HG03342 (cell line): Measurements from ENCODE around the gene WIPF3.

Experiments used
- ATAC-seq: cut with Tn5 transposase; IDR thresholded peaks from one replicate; pipeline ENCODE4 v1.9.1; 2021; ENCODE audit warnings: mild to moderate bottlenecking, moderate library complexity; ENCODE audit not compliant: unreplicated experiment

Gene WIPF3

DNA sequence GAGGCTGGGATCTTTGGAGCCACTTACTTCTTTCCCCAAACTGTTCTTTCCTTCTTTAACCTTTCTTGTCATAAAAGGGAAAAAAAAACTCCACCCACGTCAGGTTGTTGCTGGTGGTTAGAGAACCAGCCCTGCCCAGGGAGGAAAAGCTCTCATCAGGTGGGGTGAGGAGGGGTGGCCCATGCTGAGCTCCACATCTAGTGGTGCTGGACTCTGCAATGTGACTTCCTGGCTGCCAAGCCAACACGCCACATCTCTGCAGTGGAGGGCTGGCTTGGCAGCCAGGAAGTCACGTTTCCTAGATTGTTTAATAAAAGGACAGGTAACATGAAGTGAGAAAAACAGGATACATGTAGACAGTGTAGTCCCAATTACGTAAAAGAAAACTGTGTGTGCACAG, 37.4 kb downstream of the WIPF3 start:
- no peak for ATAC-seq

DNA sequence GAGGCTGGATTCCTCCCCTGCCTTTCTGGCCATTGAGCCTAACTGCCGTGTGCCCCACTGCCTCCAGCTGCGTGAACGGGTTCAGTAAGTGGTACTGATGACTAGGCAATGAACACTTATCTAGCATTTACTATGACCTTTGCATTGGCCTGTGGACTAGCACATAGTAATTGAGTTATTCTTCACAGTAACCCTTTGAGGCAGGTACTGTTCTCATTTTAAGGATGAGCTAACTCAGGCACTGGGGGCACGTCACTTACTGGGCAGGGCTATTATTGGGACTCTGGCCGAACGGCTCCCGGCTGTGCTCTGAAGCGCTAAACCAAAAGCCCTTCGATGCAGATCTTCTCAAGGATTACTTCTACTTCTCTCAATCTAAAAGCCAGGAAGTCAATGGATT, 38.3 kb downstream of the WIPF3 start:
- ATAC-seq, result no peak

DNA sequence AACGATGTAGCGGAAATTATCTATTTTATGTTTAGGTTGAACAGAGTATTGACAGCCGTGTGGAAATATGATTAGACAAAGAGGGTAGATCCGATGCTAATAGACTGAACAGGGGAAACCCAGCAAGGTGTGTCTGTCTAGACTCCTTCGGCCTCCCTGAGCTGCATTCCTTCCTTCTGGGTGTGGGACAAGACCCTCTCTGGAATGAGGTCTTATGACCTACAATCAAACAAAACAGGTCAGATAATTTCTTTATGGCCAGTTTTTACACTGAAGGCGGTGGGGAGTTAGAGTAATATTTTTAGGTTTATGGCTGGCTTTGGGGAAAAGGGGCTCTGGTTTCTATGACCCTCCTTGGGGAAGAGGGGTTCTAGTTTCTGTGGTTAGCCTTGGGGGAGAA, 41.2 kb downstream of the WIPF3 start:
- ATAC-seq, result no peak

DNA sequence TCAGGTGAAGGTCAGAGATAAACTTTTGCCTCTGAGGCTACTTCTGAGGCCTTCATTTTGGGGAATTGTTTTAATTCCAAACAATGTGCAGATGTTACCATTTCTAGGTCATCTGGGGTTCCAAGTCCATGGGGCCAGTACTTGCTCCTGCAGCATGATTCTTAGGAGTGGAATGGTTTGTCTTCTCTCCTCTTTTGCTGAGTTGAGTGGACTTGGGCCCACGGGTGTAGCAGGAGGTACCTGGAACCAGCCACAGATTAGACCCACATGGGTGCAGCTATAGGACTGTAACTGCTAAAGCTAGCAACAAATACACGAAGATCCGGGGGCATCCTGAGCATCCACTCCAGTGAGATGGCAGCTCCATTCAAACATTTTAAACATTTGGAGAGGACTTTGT, 41.6 kb downstream of the WIPF3 start:
- ATAC-seq, result no peak

DNA sequence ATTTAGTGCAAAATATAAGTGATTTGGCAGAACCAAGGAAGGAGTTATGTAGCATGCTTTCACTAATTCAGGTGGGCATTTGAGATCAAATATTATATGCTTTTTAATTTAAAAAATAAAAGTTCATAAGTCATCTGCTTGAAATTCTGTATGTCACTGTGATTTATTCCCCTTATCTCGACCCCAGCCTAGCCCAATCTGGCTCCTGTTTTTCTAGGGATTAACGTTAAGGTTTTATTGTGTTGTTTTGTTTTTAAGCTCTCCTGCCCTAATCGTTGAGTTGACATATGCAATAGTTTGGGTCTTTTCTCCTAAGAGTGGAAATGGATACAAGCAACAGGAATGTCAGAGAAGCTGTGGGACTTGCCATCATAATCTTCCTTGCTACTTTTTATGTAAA, 42.6 kb downstream of the WIPF3 start:
- no peak for ATAC-seq

DNA sequence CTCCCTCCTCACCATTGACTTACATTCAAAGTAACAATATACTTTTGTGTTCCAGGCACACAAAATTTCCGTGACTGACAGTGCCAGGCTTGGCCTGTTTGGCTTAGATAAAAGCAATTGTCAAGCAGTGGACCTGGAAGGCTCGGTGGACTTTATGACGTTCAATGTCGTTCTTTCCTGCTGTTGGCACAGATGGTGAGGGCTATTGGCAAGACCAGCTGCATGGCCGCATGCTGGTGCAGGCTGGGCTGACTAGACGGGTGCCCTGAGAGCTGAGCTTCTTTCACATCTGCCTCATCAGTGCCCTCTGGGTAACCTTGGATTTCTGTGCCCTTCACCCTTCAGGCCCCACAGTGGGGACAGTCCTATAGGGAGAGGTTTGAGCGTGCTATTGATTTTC, 45.2 kb downstream of the WIPF3 start:
- ATAC-seq, result no peak

DNA sequence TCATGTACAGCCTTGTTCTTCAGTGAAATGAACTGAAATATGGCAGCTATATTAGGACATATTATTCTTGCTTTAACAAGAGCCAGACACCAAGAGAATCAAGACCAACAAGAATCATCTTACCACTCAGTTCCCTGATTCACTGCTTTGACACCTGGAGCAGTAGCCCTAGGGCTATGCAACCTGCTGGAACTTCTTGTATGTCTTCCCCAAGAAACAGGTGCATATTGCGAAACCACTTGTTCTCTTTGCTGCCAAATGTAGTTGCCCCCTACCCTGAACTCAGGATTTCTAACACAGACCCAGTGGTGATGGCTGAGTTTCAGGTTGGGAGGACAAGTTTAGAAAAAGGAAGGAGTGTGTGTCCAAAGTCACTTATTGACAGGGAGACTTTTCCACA, 46.1 kb downstream of the WIPF3 start:
- ATAC-seq, result no peak

DNA sequence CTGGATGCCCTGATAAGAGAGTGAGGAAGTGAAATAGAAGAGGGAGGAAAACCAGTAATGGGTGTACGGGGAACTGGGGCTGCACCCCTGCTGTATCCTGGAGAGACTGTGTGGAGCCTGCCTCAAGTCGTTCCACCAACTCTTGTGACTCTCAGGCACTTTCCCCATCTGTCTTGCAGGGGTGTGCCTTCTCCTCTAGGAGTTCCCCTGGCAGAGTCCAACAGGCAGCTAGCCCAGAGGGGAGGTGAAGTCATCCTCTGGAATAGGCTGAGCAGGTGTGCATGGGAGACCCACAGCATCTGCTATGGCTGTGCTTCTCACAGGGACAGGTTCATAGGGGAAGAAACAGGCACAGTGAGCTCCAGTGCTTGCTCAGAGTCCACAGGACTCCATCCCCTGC, 46.8 kb downstream of the WIPF3 start:
- no peak for ATAC-seq

DNA sequence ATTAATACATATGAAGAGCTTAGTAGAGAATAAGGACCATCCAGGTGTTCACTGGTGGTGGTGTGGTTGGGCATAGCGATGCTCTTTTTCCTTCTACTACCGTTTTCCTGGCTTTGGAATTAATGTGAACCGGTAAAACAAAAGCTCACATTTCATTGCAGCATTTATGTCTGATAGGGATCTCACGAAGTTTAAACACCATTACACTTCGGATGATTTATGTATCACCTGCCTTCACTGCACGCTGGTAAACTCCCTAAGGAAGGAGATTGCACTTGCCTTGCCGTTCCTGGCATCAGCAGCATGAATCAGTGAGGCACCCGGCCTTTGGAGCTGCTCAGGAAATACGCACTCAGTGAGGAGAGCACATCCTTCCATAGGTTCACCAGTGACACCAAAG, 47.5 kb downstream of the WIPF3 start:
- ATAC-seq, result no peak

DNA sequence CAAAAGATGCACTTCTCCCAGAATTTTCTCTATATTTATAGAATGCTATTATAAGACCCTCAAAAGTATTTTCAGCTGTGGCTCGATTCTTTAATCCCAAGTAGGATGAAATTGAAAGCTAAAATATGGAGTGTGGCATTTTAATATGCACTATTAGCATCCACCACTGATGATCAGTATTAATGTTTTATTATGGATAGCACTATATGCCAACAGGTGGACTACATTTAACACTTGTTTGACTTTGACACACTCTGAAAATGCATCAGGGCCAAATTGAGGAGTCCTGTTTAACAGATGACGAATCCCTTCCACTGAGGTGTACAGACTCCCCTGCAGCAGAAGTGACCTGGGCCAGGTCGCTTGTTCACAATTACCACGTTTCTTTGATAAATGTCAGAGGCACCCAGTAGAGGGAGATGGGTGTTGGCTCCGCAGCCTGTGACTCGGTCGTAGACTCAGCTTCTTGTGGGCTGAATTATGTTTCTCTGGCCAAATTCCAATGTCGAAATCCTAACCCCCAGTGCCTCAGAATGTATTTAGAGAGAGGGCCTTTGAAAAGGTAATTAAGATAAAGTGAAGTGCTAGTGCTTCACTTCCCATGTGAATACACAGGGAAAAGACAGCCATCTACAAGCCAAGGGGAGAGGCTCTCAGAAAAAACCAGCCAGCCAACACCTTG, 48.1 kb downstream of the WIPF3 start:
- ATAC-seq, result no peak

DNA sequence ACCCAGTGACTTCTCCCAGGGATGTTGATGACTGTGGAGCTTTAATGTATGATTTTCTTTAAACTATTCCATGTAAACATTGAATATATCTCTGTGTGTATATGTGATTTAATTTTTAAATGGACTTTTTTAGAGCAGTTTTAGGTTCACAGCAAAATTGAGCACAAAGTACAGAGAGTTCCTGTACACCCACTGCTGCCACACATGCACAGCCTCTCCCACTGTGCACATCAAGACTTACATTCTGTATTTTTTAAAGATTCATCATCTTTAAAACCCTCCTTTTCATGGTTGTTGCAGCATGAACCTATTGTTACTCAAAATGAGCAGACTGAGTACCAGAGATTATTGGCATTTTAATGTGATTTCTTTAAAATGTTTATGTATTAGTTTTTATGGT, 51.3 kb downstream of the WIPF3 start:
- no peak for ATAC-seq

DNA sequence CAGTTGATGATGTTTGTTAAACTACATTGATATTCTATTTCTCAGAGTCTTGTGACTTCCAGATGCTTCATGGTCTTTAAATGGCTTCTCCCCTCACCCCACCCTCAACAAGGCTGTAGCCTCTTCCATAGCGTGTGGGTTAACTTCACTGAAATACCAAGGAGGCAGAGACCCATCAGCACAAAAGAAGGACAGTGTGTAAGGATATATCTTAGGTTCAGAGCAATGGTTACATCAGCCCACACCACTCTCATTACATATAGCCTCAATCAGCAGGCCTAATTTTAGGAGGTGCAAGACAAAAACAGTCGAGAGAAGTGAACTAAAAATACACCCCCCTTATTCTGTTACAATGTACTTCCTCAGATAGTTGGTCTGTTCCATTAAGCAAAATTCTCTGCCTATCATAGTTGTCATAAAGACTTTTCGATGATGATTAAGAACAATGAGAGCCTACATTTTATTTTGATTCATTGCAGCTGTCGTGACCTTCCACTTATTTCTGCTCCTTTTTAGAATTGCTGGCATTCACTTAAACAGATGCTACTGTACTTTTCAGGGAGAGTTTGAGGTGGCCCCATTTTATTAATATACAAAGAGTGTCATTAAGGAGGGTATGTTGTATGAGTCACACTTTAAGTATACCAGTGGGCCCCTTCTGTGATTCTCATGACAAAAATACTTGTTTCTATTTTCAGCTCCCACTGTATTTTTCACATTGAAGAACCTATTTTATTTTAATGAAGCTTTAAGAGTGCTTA, 52.1 kb downstream of the WIPF3 start:
- ATAC-seq, result no peak

DNA sequence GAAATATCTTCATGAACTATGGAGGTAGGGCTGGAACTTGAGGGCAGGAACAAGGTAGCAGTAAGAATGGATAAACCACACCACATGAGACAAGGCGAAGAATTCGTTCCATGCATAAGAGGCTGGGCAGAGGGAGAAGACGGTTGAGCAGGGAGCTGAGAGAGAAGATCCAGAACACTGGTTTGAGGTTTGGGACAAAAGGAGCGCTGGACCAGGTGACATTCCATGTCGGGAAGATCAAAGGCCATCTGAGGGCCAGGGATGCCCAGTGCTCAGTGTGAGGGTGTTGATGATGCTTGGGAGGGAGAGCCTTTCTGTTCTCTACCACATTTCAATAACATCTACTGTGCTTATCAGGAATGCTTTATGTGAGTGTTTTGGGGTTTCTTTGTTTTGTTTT, 52.8 kb downstream of the WIPF3 start:
- no peak for ATAC-seq

DNA sequence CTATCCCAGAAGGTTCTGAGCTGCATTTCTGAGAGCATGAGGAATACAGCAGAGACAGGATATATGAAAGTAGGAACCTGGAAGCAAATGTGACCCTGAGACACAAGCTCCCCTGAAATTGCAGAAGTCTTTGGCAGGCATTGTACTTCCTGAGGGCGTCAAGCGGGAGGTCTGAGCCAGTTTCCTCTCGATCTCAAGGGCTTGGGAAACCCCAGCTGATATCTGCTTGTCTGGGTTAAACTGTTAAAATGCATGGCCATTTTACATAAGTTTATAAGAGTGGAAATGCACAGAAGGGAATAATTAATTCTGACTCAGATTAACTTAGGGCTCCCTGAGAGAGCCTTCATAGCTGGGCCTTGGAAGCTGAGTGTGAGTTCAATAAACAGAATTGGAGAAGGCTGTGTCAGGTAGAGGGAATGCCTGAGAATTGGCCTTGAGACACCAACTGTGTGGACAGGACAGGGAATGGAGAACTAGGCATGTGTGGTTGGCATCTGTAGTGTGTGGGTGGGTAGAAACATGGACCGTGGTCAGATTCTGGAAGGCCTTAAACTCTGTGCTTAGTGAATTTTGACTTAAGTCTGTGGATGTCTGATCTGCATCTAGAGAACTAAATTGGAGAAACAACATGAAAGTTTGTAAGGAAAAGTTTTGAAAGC, 53.3 kb downstream of the WIPF3 start:
- no peak for ATAC-seq

DNA sequence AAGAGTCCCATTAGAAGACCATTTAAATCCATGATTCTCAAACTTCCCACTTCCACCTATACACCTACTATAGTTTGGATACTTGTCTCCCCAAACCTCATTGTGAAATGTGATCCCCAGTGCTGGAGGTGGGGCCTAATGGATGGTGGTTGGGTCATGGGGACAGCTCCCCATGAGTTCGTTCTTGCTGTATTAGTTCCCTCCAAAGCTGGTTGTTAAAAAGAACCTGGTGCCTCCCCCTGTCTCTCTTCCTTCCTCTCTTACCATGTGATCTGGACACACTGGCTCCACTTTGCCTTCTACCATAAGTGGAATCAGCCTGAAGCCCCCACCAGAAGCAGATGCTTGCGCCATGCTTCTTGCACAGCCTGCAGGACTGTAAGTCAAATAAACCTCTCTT, 53.9 kb downstream of the WIPF3 start:
- no peak for ATAC-seq

DNA sequence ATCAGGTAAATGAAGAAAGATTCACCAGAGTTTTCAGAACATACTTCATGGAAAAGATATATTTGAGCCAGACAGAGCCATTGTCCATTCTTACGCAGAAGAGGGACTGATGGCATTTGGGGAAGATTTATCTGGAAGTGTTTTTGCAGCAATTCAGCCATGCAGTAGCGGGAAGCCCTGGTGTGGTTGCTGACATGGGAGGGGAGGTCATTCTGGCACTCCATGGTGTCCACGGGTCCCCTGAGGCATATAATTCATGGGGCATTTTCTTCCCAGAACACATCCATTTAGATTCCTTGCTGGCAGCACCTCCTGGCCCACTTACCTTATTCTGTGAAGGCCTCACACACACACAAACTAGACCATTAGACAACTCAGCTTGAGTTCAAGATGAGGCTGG, 55.6 kb downstream of the WIPF3 start:
- ATAC-seq, result no peak

DNA sequence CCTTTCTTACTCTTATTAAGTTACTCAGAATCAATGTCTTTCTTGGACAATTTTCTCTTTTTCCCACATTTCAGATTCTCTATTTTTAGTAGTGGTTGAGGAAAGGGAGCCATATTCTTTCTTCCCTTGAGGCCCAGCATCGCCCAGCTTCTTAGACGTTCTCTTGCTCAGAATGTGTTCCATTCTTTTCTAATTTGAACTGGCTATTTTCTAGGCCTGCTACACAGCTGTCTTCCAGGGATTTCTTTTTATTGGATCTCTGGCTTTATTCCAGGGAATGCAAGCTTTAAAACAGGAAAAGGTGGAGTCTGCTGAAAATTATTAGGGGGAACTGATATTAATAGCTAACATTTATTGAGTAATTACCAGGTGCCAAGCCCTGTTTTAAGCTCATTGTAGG, 58.3 kb downstream of the WIPF3 start:
- no peak for ATAC-seq

DNA sequence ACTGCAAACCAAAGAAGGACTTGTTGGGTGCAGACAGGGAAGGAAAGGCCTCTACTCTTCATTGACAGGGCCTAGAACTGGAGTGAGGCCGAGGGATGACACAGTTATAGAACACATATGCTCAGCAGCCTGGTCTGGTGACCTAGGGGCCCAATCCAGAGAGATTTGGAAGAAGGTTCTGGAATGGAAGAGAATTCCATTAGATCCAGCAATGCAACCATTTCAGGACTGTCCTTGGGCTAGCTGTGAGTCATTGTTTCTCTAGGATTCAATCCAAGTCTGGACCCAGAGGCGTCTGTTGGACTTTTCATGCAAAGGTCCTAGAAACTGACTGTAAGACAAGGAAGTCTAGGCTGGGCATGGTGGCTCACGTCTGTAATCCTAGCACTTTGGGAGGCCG, 59.2 kb downstream of the WIPF3 start:
- no peak for ATAC-seq

DNA sequence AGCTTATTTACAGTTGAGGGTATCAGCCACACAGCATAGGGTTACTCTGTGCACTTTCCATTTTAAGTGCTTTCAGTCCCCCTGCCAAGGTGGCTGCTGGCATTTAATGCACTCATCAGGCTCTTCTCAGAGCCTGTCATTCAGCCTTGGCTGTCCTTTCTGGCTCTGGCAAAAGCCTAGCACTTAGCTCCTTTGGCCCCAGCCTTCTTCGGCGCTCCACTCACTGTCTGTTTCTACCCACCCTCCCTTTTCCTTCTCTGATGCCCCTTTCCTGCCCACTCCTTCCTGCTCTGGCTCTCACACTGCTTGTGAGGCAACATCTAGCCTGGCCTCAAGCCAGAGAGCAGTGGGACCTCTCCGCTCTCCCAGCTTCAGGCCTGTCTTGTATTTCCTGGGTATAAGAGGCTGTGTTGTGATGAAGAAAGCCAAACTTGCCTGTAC, 60.2 kb downstream of the WIPF3 start:
- no peak for ATAC-seq

DNA sequence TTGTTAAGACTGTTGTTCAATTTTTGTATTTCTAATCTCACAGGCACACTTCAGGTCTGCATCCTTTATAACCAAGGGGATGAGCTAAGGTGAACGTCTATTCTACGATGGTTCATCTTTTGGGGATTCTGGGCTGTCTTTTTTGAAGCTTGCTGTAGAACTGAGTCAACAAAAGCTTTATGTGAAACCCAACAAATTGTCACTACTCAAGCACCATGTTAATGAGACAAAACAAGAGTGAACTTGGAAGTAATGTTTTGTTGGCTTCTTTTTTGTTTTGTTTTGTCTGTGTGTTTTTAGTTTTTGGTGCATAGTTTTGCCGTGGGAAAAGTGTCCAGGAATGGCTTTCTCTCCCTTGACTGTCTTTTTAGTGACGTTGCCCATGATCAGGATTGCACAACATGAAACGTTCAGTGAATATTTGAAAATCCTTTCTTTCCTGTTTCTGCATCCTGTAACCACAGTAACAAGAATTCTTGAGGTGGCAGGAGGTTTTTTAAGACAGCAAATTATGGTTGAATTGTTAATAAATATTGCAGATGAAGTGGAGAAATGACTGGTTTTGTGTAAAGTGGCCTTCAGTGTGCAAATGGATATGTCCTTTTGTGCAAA, 65.6 kb downstream of the WIPF3 start:
- no peak for ATAC-seq

DNA sequence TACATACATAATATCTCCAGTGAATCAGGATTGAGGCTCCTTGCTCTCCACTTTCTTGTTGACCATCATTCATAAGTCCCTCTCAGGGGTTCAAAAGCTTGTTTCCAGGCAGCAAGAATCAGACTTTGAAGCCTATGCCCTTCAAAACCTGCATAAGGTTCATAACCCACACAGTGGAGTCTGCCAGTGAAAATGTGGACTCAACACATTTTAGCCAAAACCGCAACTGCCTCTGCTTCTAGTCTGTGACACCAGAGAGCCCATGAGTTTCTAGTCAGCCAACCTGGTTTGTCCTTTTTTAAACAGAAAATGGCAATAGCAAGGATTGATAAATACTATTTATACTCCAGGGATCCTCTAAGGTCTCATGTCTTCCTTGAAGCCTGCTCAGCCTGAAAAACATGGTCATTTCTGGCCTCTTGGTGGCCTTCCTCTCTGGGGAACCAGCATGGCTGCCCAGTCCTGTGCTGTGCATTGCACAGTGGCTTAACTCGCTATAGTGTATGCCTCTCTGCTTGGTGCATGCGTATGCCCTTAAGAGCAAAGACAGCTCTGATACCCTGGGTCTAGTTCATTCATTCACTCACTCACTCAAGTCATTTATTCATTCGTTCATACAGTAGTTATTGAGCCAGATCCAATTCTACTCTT, 67.5 kb downstream of the WIPF3 start:
- ATAC-seq, result no peak
